PFSK-1 (cell line): Measurements from ENCODE around the gene SAFB.

Experiments used
- FOXP2 ChIP-seq: optimal IDR thresholded peaks from 2 replicates; pipeline ENCODE3; 2011; ENCODE audit warnings: borderline replicate concordance, control low read depth, inconsistent platforms; ENCODE audit not compliant: insufficient read depth; ENCODE audit errors: extremely low read length, extremely low read depth
- POLR2AphosphoS5 ChIP-seq: IDR thresholded peaks from 2 replicates; pipeline ENCODE4 v1.6.1; 2012; ENCODE audit warnings: low read depth, mild to moderate bottlenecking, control low read depth, low read length, moderate library complexity
- SIN3A ChIP-seq: IDR thresholded peaks from 2 replicates; pipeline ENCODE4 v1.6.1; 2012; ENCODE audit warnings: mild to moderate bottlenecking, low read length, moderate library complexity, borderline replicate concordance; ENCODE audit not compliant: insufficient read depth
- TAF1 ChIP-seq: IDR thresholded peaks from 2 replicates; pipeline ENCODE4 v1.6.1; 2012; ENCODE audit warnings: low read length, control low read depth, borderline replicate concordance; ENCODE audit not compliant: insufficient read depth
- TF ChIP-seq, protein P1 (sequence below), 2 experiments: IDR thresholded peaks; 2 replicates each; pipeline versions ENCODE4 v1.6.1 to v1.8.0; 2011 to 2012; ENCODE audit warnings: low read depth in 2 of 2, low read length in 2 of 2, control low read depth in 1 of 2, inconsistent platforms in 1 of 2, mild to moderate bottlenecking in 1 of 2, moderate library complexity in 1 of 2; ENCODE audit not compliant: insufficient read depth in 1 of 2

DNA sequence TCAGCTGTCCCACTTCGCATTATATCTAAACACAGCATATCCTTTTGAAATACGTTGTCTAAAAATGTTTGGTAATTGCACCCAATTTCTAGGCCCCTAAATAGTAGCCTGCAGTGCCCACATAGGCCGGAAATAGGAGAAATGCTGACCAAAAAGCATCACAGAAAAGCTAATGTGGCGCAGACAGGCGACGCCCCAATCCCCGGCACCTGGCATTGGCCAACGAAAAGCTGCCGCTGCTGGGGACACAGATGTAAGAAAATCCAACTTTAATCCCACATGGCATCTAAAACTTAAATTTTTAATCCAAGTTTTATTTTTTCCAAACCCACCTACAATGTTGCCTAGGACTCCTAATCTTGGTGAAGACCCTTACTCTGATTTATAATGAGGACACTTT lies 4.3 kb upstream of the SAFB start:
- no peak for TF ChIP-seq POLR2AphosphoS5
- TF ChIP-seq, protein P1, sequence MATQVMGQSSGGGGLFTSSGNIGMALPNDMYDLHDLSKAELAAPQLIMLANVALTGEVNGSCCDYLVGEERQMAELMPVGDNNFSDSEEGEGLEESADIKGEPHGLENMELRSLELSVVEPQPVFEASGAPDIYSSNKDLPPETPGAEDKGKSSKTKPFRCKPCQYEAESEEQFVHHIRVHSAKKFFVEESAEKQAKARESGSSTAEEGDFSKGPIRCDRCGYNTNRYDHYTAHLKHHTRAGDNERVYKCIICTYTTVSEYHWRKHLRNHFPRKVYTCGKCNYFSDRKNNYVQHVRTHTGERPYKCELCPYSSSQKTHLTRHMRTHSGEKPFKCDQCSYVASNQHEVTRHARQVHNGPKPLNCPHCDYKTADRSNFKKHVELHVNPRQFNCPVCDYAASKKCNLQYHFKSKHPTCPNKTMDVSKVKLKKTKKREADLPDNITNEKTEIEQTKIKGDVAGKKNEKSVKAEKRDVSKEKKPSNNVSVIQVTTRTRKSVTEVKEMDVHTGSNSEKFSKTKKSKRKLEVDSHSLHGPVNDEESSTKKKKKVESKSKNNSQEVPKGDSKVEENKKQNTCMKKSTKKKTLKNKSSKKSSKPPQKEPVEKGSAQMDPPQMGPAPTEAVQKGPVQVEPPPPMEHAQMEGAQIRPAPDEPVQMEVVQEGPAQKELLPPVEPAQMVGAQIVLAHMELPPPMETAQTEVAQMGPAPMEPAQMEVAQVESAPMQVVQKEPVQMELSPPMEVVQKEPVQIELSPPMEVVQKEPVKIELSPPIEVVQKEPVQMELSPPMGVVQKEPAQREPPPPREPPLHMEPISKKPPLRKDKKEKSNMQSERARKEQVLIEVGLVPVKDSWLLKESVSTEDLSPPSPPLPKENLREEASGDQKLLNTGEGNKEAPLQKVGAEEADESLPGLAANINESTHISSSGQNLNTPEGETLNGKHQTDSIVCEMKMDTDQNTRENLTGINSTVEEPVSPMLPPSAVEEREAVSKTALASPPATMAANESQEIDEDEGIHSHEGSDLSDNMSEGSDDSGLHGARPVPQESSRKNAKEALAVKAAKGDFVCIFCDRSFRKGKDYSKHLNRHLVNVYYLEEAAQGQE (IDR thresholded peaks at IDR 0.05; ENCODE audit: insufficient read depth in 1 of 2, low read depth in 2 of 2, low read length in 2 of 2), result no peak
- no peak for TF ChIP-seq TAF1
- no peak for TF ChIP-seq SIN3A
- no peak for TF ChIP-seq FOXP2
